D721Med (cell line): ENCODE data around the gene SPOCK1.

Experiments used
- DNase-seq: peaks from one replicate; pipeline ENCODE4 v3.0.0; 2011; ENCODE audit warnings: low spot score; ENCODE audit not compliant: insufficient read length
- FAIRE-seq: peaks from 2 replicates; lab custom pipeline; 2011; peaks lifted over from hg19 to GRCh38; lab: Jason Lieb, UNC
- CTCF ChIP-seq: IDR thresholded peaks from 2 replicates; pipeline ENCODE4 v1.5.1; 2012; ENCODE audit warnings: mild to moderate bottlenecking, control low read depth; ENCODE audit not compliant: insufficient read depth; ENCODE audit errors: missing control alignments

The SPOCK1 gene

DNA sequence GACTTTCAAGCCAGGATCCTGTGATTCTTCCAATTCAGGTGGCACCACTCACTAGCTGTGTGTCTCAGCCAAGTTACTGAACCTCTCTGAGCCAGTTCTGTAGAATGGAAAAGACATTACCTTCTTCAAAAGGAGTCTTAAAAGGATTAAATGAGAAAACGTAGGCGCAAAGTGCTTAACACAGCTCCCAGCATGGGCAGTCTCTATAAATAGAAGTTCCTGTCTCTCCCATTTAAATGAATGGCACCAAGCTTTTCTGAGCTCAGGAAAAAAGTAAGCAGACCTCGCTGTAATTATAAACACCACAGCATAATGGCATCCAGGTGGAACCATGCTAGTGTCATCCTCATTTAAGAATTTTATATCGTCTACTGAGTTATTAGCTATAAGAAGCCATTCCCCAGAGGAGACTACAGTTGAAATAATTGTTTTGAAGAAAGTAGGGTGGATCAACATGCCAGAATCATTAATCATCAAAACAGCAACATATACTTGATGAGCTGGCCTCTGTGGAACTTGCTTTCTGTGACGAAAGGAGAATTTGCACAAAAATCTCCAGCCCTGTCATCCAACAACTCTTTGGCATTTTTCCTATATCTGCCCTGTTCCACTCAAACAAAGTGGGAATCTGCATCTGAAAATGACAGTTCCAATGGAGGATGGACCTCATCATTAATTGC is 188.9 kb downstream of the SPOCK1 start:
- no peak for TF ChIP-seq CTCF
- FAIRE-seq = no peak
- DNase-seq = no peak

DNA sequence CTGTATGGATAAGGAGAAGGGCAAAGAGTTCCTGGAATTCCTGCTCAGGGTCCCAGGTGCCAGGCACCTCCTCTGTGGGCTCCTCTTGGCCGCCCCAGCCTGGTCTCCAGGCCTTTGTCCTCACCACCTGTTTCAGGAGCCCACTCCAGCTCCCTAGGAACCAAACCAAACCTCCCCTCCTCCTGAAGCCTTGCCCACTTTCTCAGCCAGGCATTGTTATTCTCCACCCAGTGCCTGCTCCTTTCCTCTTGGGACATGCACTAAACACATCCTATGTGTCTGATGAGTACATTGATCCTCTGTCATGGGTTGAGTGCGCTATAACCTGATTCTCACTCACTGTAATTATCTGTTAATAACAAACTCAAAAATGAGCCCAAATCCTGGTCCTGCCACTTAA is 189.8 kb downstream of the SPOCK1 start:
- no peak for TF ChIP-seq CTCF
- FAIRE-seq (no peak), DNase-seq (no peak)

GRCh38 chr5:137308311-137308710 is 190.8 kb downstream of the SPOCK1 start:
- no peak for FAIRE-seq
- DNase-seq = no peak
- no peak for TF ChIP-seq CTCF

DNA sequence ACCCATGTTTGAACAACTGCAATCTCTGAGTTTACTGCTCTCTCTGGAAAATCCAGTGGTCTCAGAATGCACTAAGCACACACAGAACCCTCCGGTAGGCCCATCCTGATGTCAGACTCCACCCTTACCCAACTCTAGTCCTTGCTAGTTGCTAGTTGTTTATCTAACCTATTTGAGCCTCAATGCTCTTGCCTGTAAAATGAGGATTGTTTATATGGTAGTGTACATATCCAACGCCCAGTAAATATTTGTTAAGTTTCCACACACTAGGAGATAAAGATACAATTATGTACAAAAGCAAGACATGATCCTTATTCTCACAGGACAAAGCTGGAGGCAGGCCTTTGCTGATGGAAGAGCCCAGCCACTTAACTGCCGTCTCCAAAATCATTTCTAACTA is 192.2 kb downstream of the SPOCK1 start:
- DNase-seq (no peak), FAIRE-seq (no peak)
- no peak for TF ChIP-seq CTCF

DNA sequence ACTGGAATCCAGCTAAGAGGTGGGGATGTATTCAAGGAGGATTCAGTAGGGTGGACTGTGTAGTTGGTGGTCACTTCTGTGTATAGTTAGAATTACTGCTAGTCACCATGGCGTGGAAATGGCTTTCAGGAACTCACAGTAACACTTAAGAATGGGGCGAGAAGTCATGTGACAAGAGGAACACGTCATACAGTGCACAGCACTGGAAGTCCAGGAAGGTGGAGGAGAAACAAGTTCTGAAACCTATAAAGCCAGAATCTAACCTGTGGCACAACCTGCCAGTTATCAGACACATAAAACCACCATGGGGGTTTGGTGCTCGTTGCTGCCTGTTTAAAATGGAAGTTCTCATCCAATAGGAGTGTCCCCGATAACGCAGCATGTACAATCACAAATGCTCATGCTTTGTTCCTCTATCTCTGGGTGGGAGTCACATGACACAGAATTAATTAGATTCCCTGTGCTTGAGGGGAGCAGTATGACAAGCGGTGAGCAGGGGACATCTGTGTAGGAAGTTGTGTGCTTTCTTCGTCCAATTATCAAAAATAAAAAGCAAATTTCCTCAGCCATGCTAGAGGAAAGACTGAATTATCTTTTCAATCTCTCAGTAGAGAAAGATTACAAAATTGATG is 193.0 kb downstream of the SPOCK1 start:
- no peak for TF ChIP-seq CTCF
- FAIRE-seq (no peak), DNase-seq (no peak)

- DNase-seq (no peak), FAIRE-seq (no peak)
- no peak for TF ChIP-seq CTCF
These were observed 194.8 kb downstream of the SPOCK1 start for GRCh38 chr5:137304226-137304874.

GRCh38 chr5:137303509-137303908 is 195.6 kb downstream of the SPOCK1 start:
- DNase-seq (no peak), FAIRE-seq (no peak)
- TF ChIP-seq CTCF = no peak
